ENCODE results near the gene IL12RB1.

The IL12RB1 gene

GRCh38 chr19:18122424-18122823, 35.7 kb upstream of the IL12RB1 start:
- Histone ChIP-seq H3K27ac (ENCODE audit: low read depth, low read length) (no peak overlapping the region), H3K27me3 (ENCODE audit: low read length) (no peaks in the 10 kb centered on the region), H2AFZ (ENCODE audit: low read depth, low read length, severe bottlenecking) (no peak overlapping the region), H3K4me3 (ENCODE audit: insufficient read depth, low read length, poor library complexity, severe bottlenecking) (no peak overlapping the region), H3K9me3 (ENCODE audit: insufficient read depth, low read length) (no peaks in the 10 kb centered on the region), H4K20me1 (ENCODE audit: low read depth, low read length) (no peaks in the 10 kb centered on the region), H3K9me2 (replicated peaks; ENCODE audit: insufficient read depth, low read length) (no peaks in the 10 kb centered on the region), H3K9ac (ENCODE audit: low read length) (no peak overlapping the region), H3F3A (ENCODE audit: insufficient read depth) (0 out of 2 replicates have a peak, but pooled peaks cover 2% of the 10 kb centered on the region), H3K4me2 (ENCODE audit: low read depth, low read length, poor library complexity, severe bottlenecking) (no peak overlapping the region), H3K36me3 (ENCODE audit: low read length) (no peaks in the 10 kb centered on the region), H3K79me2 (ENCODE audit: insufficient read depth, low read length) (peaks cover 39% of the 10 kb centered on the region)
- TF ChIP-seq CTCF (IDR thresholded peaks at IDR 0.05; ENCODE audit: insufficient read depth, low read length, poor library complexity, severe bottlenecking) (no peak), EZH2phosphoT487 (conservative IDR thresholded peaks at IDR 0.05; ENCODE audit: low read length) (no peak)

GRCh38 chr19:18121166-18121565, 34.4 kb upstream of the IL12RB1 start:
- Histone ChIP-seq H3K27me3 (ENCODE audit: low read length) (no peaks in the 10 kb centered on the region), H3K36me3 (ENCODE audit: low read length) (no peaks in the 10 kb centered on the region), H3K9me3 (ENCODE audit: insufficient read depth, low read length) (no peaks in the 10 kb centered on the region), H3K9ac (ENCODE audit: low read length) (no peak overlapping the region), H3F3A (ENCODE audit: insufficient read depth) (0 out of 2 replicates have a peak, but pooled peaks cover 2% of the 10 kb centered on the region), H3K9me2 (replicated peaks; ENCODE audit: insufficient read depth, low read length) (no peaks in the 10 kb centered on the region), H3K27ac (ENCODE audit: low read depth, low read length) (no peak overlapping the region), H3K4me3 (ENCODE audit: insufficient read depth, low read length, poor library complexity, severe bottlenecking) (no peak overlapping the region), H3K4me2 (ENCODE audit: low read depth, low read length, poor library complexity, severe bottlenecking) (no peak overlapping the region), H3K79me2 (ENCODE audit: insufficient read depth, low read length) (peaks cover 39% of the 10 kb centered on the region), H2AFZ (ENCODE audit: low read depth, low read length, severe bottlenecking) (no peak overlapping the region), H4K20me1 (ENCODE audit: low read depth, low read length) (no peaks in the 10 kb centered on the region)
- TF ChIP-seq CTCF (IDR thresholded peaks at IDR 0.05; ENCODE audit: insufficient read depth, low read length, poor library complexity, severe bottlenecking) (no peak), EZH2phosphoT487 (conservative IDR thresholded peaks at IDR 0.05; ENCODE audit: low read length) (no peak)

GRCh38 chr19:18120127-18120526, 33.4 kb upstream of the IL12RB1 start:
- no peak for TF ChIP-seq CTCF (IDR thresholded peaks at IDR 0.05; ENCODE audit: insufficient read depth, low read length, poor library complexity, severe bottlenecking)
- TF ChIP-seq EZH2phosphoT487 (conservative IDR thresholded peaks at IDR 0.05; ENCODE audit: low read length) = no peak
- peak overlapping the region; percentile 81; the same call in 1 of the 2 replicates for H3K9ac ChIP-seq (ENCODE audit: low read length)
- no peaks in the 10 kb centered on the region for H3K27me3 ChIP-seq (ENCODE audit: low read length)
- H3K9me2 ChIP-seq (replicated peaks; ENCODE audit: insufficient read depth, low read length) = no peaks in the 10 kb centered on the region
- no peak overlapping the region for H3K4me3 ChIP-seq (ENCODE audit: insufficient read depth, low read length, poor library complexity, severe bottlenecking)
- peak overlapping the region; percentile 43 for H3K27ac ChIP-seq (ENCODE audit: low read depth, low read length)
- 0 out of 2 replicates have a peak, but pooled peaks cover 2% of the 10 kb centered on the region for H3F3A ChIP-seq (ENCODE audit: insufficient read depth)
- H3K9me3 ChIP-seq (ENCODE audit: insufficient read depth, low read length) = no peaks in the 10 kb centered on the region
- no peak overlapping the region for H2AFZ ChIP-seq (ENCODE audit: low read depth, low read length, severe bottlenecking)
- no peaks in the 10 kb centered on the region for H4K20me1 ChIP-seq (ENCODE audit: low read depth, low read length)
- peak overlapping the region; percentile 82 for H3K4me2 ChIP-seq (ENCODE audit: low read depth, low read length, poor library complexity, severe bottlenecking)
- peaks cover 39% of the 10 kb centered on the region for H3K79me2 ChIP-seq (ENCODE audit: insufficient read depth, low read length)
- no peaks in the 10 kb centered on the region for H3K36me3 ChIP-seq (ENCODE audit: low read length)
